HEK293 (cell line): ENCODE measurements around the gene CRISP1.

Source experiments
- CTCF ChIP-seq: fragments of 450-650 bp; formaldehyde crosslinking; IDR thresholded peaks from 2 replicates; pipeline ENCODE4 v1.5.1; 2016; ENCODE audit warnings: missing biosample characterization, missing genetic modification characterization
- PRDM2 ChIP-seq: fragments of 450-650 bp; formaldehyde crosslinking; IDR thresholded peaks from 2 replicates; pipeline ENCODE4 v1.5.1; 2016; ENCODE audit warnings: missing biosample characterization, missing genetic modification characterization, borderline replicate concordance
- PRDM4 ChIP-seq: fragments of 450-650 bp; formaldehyde crosslinking; IDR thresholded peaks from 2 replicates; pipeline ENCODE4 v1.5.1; 2017; ENCODE audit warnings: missing biosample characterization, missing genetic modification characterization
- ZNF747 ChIP-seq: fragments of 450-650 bp; formaldehyde crosslinking; IDR thresholded peaks from 2 replicates; pipeline ENCODE4 v1.5.1; 2016; ENCODE audit warnings: missing biosample characterization, missing genetic modification characterization

GRCh38 chr6:49784272-49784671 is 82.1 kb downstream of the CRISP1 start:
- TF ChIP-seq CTCF (tag by site-specific recombination) (no peak), ZNF747 (tag by site-specific recombination) (no peak), PRDM4 (no peak), PRDM2 (tag by site-specific recombination) (no peak)
